Measurements from ENCODE around the gene MADD. TPM values are rescaled to one million over a fixed set of nuclear protein-coding genes. Genes with fewer than 3 reads are reported as not detected.
A peak's percentile ranks its signal among the peaks of the same experiment; 100 is the strongest.

MADD gene
- total RNA-seq, 1 donor from 2014 or later = 53.7 TPM

DNA sequence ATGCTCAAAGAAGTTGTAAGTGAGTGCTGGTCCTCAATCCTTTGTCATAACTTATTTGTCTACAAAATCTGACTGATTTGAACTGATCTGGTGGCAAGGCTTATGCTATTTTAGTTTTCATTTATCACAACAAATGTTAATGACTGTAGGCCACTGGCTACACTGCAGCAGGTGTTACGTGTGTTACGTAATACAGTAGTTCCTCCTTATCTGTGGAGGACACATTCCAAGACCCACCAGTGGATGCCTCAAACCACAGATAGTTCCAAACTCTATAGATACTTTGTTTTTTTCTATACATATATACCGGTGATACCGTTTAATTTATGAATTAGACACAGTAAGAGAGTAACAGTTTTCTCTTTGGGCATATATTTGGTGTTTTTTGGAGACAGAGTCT is 7.0 kb downstream of the MADD start:
- TF ChIP-seq, protein P1, sequence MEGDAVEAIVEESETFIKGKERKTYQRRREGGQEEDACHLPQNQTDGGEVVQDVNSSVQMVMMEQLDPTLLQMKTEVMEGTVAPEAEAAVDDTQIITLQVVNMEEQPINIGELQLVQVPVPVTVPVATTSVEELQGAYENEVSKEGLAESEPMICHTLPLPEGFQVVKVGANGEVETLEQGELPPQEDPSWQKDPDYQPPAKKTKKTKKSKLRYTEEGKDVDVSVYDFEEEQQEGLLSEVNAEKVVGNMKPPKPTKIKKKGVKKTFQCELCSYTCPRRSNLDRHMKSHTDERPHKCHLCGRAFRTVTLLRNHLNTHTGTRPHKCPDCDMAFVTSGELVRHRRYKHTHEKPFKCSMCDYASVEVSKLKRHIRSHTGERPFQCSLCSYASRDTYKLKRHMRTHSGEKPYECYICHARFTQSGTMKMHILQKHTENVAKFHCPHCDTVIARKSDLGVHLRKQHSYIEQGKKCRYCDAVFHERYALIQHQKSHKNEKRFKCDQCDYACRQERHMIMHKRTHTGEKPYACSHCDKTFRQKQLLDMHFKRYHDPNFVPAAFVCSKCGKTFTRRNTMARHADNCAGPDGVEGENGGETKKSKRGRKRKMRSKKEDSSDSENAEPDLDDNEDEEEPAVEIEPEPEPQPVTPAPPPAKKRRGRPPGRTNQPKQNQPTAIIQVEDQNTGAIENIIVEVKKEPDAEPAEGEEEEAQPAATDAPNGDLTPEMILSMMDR (IDR thresholded peaks at IDR 0.05) = no peak
- Histone ChIP-seq H3K36me3 (peaks cover 78% of the 10 kb centered on the region), H3K4me3 (no peak overlapping the region), H3K4me1 (peaks cover 9% of the 10 kb centered on the region), H3K9me3 (no peaks in the 10 kb centered on the region), H3K27ac (peak overlapping the region; percentile 22), H3K27me3 (ENCODE audit: low read depth) (no peaks in the 10 kb centered on the region)
- intact Hi-C loops (cut with DNase I) = no loop called here
- DNase-seq = no peak
- no peak for ATAC-seq

DNA sequence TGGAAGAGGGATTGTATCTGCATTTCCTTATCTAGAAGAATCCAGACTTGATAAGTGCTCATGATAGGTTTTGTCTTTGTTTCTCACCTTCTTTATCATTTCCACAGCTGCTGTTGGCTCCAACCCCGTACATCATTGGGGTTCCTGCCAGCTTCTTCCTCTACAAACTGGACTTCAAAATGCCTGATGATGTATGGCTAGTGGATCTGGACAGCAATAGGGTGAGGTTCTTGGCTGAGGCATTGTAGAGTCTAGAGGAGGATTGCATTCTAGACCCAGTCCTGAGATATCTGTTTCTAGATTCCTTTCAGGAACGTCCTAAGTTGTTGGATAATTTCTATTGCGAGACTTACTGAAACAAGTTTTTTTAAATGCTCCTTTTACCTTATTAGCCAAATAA is 8.1 kb downstream of the MADD start:
- TF ChIP-seq, protein P1 (IDR thresholded peaks at IDR 0.05) = no peak
- no peak overlapping the region for H3K27ac ChIP-seq
- H3K9me3 ChIP-seq = no peaks in the 10 kb centered on the region
- no peaks in the 10 kb centered on the region for H3K27me3 ChIP-seq (ENCODE audit: low read depth)
- no peaks in the 10 kb centered on the region for H3K4me1 ChIP-seq
- peaks cover 90% of the 10 kb centered on the region for H3K36me3 ChIP-seq
- ATAC-seq (no peak), DNase-seq (no peak)
- intact Hi-C loops (cut with DNase I) = no loop called here
- no peak overlapping the region for H3K4me3 ChIP-seq

DNA sequence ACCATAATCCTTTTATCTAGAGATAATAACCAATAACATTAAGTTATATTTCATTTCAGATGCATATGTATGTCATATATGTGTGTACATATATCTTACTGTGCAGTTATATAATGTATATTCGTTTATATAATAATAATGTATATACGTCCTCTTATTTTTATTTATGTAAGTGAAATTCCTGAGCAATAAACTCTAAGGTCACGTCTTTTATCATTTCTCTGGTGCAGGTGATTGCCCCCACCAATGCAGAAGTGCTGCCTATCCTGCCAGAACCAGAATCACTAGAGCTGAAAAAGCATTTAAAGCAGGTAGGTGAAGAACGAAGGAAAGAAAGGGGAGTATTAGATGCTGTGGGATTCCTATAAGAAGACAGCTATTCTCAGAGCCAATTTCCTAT is 8.8 kb downstream of the MADD start:
- H3K36me3 ChIP-seq = peaks cover 97% of the 10 kb centered on the region
- no peaks in the 10 kb centered on the region for H3K9me3 ChIP-seq
- H3K4me1 ChIP-seq = no peaks in the 10 kb centered on the region
- H3K27ac ChIP-seq = no peak overlapping the region
- DNase-seq = no peak
- TF ChIP-seq, protein P1 (IDR thresholded peaks at IDR 0.05) = no peak
- H3K4me3 ChIP-seq = no peak overlapping the region
- no peaks in the 10 kb centered on the region for H3K27me3 ChIP-seq (ENCODE audit: low read depth)
- ATAC-seq = no peak
- intact Hi-C loops (cut with DNase I) = no loop called here

DNA sequence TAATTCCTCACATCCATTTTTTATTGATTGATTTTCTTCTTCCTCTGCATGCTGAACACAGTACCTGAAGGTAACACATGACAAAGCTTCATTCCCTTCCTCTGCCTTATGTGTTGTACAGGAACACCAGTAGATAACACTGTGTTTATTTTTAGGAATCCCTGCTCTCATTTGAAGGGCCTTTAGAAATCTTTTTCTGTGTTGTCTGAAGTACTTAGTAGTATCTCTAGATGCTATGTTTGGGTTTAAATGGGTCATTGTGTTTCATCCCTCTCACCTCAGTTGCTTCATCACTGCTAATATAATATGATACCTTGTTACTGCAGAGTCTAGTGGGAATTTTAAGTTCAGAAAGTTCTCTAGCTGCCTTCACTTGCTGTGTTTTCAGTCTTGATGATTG is 10.2 kb downstream of the MADD start:
- intact Hi-C loops (cut with DNase I) = no loop called here
- Histone ChIP-seq H3K27me3 (ENCODE audit: low read depth) (no peaks in the 10 kb centered on the region), H3K4me1 (no peaks in the 10 kb centered on the region), H3K27ac (no peak overlapping the region), H3K36me3 (peaks cover 100% of the 10 kb centered on the region), H3K9me3 (no peaks in the 10 kb centered on the region), H3K4me3 (no peak overlapping the region)
- ATAC-seq = no peak
- TF ChIP-seq, protein P1 (IDR thresholded peaks at IDR 0.05) = no peak
- no peak for DNase-seq

DNA sequence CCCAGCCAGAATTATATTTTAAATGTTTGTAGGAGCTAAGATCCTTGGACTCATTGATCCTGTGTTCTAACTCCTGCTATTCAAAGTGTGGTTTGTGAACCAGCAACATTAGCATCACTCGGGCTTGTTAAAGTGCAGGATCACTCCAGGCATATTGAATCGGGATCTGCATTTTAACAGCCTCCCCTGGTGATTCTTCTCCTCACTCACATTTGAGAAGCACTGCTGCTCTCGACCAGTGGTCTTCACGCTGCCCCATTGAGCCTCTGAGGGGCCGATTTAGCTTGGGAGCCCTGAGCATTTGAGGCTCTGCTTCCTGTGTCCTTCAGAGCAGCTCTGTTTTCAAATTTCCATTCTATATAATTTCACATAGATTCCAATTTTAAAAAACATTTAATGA is 10.9 kb downstream of the MADD start:
- TF ChIP-seq, protein P1 (IDR thresholded peaks at IDR 0.05) = no peak
- Histone ChIP-seq H3K27ac (no peak overlapping the region), H3K36me3 (peaks cover 100% of the 10 kb centered on the region), H3K27me3 (ENCODE audit: low read depth) (no peaks in the 10 kb centered on the region), H3K9me3 (no peaks in the 10 kb centered on the region), H3K4me3 (no peak overlapping the region), H3K4me1 (no peaks in the 10 kb centered on the region)
- ATAC-seq (no peak), DNase-seq (no peak)
- intact Hi-C loops (cut with DNase I) = no loop called here

DNA sequence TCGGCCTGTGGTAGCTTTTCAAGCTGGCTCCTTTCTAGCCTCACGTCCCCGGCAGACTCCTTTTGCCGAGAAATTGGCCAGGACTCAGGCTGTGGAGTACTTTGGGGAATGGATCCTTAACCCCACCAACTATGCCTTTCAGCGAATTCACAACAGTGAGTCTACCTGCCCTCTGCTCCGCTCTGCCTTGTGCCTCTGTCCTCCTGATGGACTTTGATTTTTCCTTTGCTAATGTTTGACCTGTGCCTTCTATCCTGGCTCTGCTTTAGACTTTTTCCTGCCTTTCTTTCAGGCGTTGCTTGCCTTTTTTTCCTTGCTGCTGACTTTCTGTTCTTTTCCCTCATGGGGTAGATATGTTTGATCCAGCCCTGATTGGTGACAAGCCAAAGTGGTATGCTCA is 12.5 kb downstream of the MADD start:
- TF ChIP-seq, protein P1 (IDR thresholded peaks at IDR 0.05) = no peak
- no peak overlapping the region for H3K4me3 ChIP-seq
- no peak overlapping the region for H3K27ac ChIP-seq
- H3K27me3 ChIP-seq (ENCODE audit: low read depth) = no peaks in the 10 kb centered on the region
- H3K36me3 ChIP-seq = peaks cover 100% of the 10 kb centered on the region
- no peaks in the 10 kb centered on the region for H3K9me3 ChIP-seq
- DNase-seq (no peak), ATAC-seq (no peak)
- no peaks in the 10 kb centered on the region for H3K4me1 ChIP-seq
- intact Hi-C loops (cut with DNase I) = no loop called here

All from lower lobe of right lung (tissue), 2 donors.